ENCODE results near the gene FADD.

GRCh38 chr11:70169127-70169526 is 34.0 kb upstream of the FADD start:
- no peak for TF ChIP-seq GATA2 (IDR thresholded peaks at IDR 0.05; ENCODE audit: low read depth, low read length)
- no peak for TF ChIP-seq GATA3 (IDR thresholded peaks at IDR 0.05; ENCODE audit: low read depth, low read length)
